ENCODE data around the gene NTSR1. TPM values are rescaled to one million over a fixed set of nuclear protein-coding genes. Genes with fewer than 3 reads are reported as not detected.

NTSR1 gene
- total and polyA plus RNA-seq, 2 of the 8 experiments (the other 6 are each of a cell fraction or from before 2014, with no cell fraction given) = 0.53 to 0.89 TPM

- FAIRE-seq = no peak
- CTCF ChIA-PET (ENCODE audit: partially characterized antibody) = interaction anchor here (1.6 to 4.1 kb wide), 2 partner anchors 12 to 112 kb away, joined by 6 to 22 read pairs; partner anchors contain the start of gene NTSR1
- no peak for TF ChIP-seq HDAC2 (IDR thresholded peaks at IDR 0.05; ENCODE audit: borderline replicate concordance in 1 of 2, low read depth in 2 of 2, low read length in 2 of 2)
- no peak for TF ChIP-seq MAFK (IDR thresholded peaks at IDR 0.05; ENCODE audit: low read depth, low read length)
- TF ChIP-seq PHF8 (conservative IDR thresholded peaks at IDR 0.05; ENCODE audit: low read depth, low read length) = no peak
- TF ChIP-seq KDM1A (IDR thresholded peaks at IDR 0.05; ENCODE audit: borderline replicate concordance, low read length) = no peak
- TF ChIP-seq GTF2F1 (IDR thresholded peaks at IDR 0.05; ENCODE audit: borderline replicate concordance, low read depth, low read length) = no peak
- no peak for TF ChIP-seq TAF1 (IDR thresholded peaks at IDR 0.05; ENCODE audit: low read depth, low read length)
- no peak for TF ChIP-seq POU5F1 (IDR thresholded peaks at IDR 0.05; ENCODE audit: low read depth, low read length)
- TF ChIP-seq ATF3 (IDR thresholded peaks at IDR 0.05; ENCODE audit: insufficient read depth, low read depth, low read length) = no peak
- no peak for TF ChIP-seq TAF7 (optimal IDR thresholded peaks at IDR 0.05; ENCODE audit: borderline replicate concordance, low read depth, low read length)
- TF ChIP-seq ATF2 (IDR thresholded peaks at IDR 0.05; ENCODE audit: low read length) = no peak
- no peak for TF ChIP-seq NANOG (IDR thresholded peaks at IDR 0.05; ENCODE audit: insufficient read depth, low read depth, low read length, poor library complexity, severe bottlenecking)
These were observed 12.1 kb upstream of the NTSR1 start for GRCh38 chr20:62696434-62696957.

More at GRCh38 chr20:62696434-62696957, 12.1 kb upstream of the NTSR1 start:
- H2AFZ ChIP-seq (ENCODE audit: low read length) = no peak overlapping the region
- no peaks in the 10 kb centered on the region for H3K4me1 ChIP-seq (replicated peaks in 1 of 4; ENCODE audit: control insufficient read depth in 3 of 4, insufficient read depth in 4 of 4, low read length in 3 of 4)
- POLR2A ChIA-PET (ENCODE audit: partially characterized antibody) = no interaction called here
- no peaks in the 10 kb centered on the region for H3K79me1 ChIP-seq (ENCODE audit: low read depth, low read length)
- H3K36me3 ChIP-seq (ENCODE audit: control insufficient read depth in 2 of 4, insufficient read depth in 4 of 4, low read length in 3 of 4) = no peaks in the 10 kb centered on the region
- H4K91ac ChIP-seq (replicated peaks; ENCODE audit: insufficient read length, low read length) = no peak overlapping the region
- WGBS, 2 experiments (ENCODE audit: extremely low coverage in 1 of 2, insufficient coverage in 1 of 2, insufficient read length in 1 of 2, insufficient replicate concordance in 2 of 2, low coverage in 1 of 2, low lambda C conversion rate in 2 of 2, missing lambda C conversion rate in 1 of 2) = 87% methylated on average over 14 of the region's 16 CpGs; no CpG with 5 or more reads in 1 of the 2 experiments
- H3K79me2 ChIP-seq (ENCODE audit: control insufficient read depth in 1 of 2, insufficient read depth in 2 of 2, low read length in 2 of 2) = no peaks in the 10 kb centered on the region
- no peaks in the 10 kb centered on the region; a peak in 1 of 7 replicates for H3K27me3 ChIP-seq (replicated peaks in 1 of 4; ENCODE audit: control insufficient read depth in 3 of 4, extremely low read depth in 1 of 4, insufficient read depth in 3 of 4, low read length in 3 of 4)
- no peak overlapping the region for H3K9ac ChIP-seq (replicated peaks in 1 of 4; ENCODE audit: extremely low read depth in 1 of 4, low read depth in 3 of 4, low read length in 3 of 4)
- H2BK5ac ChIP-seq (ENCODE audit: low read depth, low read length) = no peak overlapping the region
- no peak overlapping the region for H2BK120ac ChIP-seq (replicated peaks; ENCODE audit: low read depth, low read length)
- no peak overlapping the region for H2BK15ac ChIP-seq (ENCODE audit: low read length)
- H3K4me3 ChIP-seq (ENCODE audit: extremely low read depth in 1 of 4, insufficient read depth in 2 of 4, low read depth in 3 of 4, low read length in 4 of 4) = no peak overlapping the region
- no peak overlapping the region for H3K27ac ChIP-seq (ENCODE audit: low read depth, low read length)
- no peak for DNase-seq (ENCODE audit: low read depth in 1 of 2, low spot score in 2 of 2)
- H3K9me3 ChIP-seq (ENCODE audit: insufficient read depth in 2 of 2, low read depth in 1 of 2, low read length in 1 of 2) = no peaks in the 10 kb centered on the region
- no peaks in the 10 kb centered on the region for H3K23me2 ChIP-seq (ENCODE audit: low read depth, low read length)
- H3K18ac ChIP-seq (ENCODE audit: extremely low read depth, low read length) = no peak overlapping the region
- no peak overlapping the region for H3K56ac ChIP-seq (replicated peaks; ENCODE audit: insufficient read length, low read depth, low read length)
- H3K23ac ChIP-seq (ENCODE audit: insufficient read length) = no peak overlapping the region
- H2BK12ac ChIP-seq (ENCODE audit: low read depth, low read length) = no peak overlapping the region
- no peak overlapping the region for H4K5ac ChIP-seq (ENCODE audit: insufficient read length, low read depth, low read length)
- H3K4ac ChIP-seq (replicated peaks; ENCODE audit: insufficient read length, low read depth, low read length) = no peak overlapping the region
- H4K8ac ChIP-seq (ENCODE audit: extremely low read depth, insufficient read depth, low read length) = no peak overlapping the region
- peaks cover 0 to 4% of the 10 kb centered on the region in 2 experiments for H4K20me1 ChIP-seq (replicated peaks in 1 of 2; ENCODE audit: control insufficient read depth in 1 of 2, insufficient read depth in 2 of 2, low read length in 2 of 2)
- no peak overlapping the region for H3K14ac ChIP-seq (ENCODE audit: insufficient read length)
- no peak overlapping the region for H2AK5ac ChIP-seq (ENCODE audit: low read depth, low read length)
- H3K4me2 ChIP-seq (ENCODE audit: insufficient read depth in 1 of 2, low read depth in 2 of 2, low read length in 2 of 2) = no peak overlapping the region
- no peak overlapping the region for H2BK20ac ChIP-seq (ENCODE audit: low read length)
